Stromal cell of bone marrow (primary cell): ENCODE results near the gene MAFB.
A peak's percentile ranks its signal among the peaks of the same experiment; 100 is the strongest.

ENCODE experiments used
- DNase-seq: peaks from one replicate; pipeline ENCODE4 v3.0.0-alpha.2; 2012; ENCODE audit warnings: low read depth

MAFB gene

GRCh38 chr20:40702504-40702903, 13.5 kb upstream of the MAFB start:
- no peak for DNase-seq

DNA sequence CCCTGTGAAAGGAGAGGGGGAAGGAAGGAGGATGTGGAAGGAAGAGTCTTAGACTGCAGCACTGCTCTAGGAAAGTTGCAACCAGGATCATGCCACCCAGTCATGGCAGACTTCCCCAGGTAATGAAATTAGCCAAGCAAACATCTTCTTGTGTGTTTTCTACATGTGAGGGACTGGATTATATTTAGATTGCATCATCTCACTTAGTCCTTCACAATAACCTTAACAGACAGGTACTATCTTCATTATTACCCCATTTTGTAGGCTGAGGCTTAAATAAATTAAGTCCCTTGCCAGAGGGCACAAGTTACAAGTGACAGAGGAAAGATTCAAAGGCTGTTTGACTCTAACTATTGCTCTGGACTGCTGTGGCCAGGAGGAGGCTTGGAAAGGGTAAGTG, 9.7 kb upstream of the MAFB start:
- DNase-seq = no peak

- no peak for DNase-seq
Measured at GRCh38 chr20:40698281-40698680, 9.2 kb upstream of the MAFB start.

DNA sequence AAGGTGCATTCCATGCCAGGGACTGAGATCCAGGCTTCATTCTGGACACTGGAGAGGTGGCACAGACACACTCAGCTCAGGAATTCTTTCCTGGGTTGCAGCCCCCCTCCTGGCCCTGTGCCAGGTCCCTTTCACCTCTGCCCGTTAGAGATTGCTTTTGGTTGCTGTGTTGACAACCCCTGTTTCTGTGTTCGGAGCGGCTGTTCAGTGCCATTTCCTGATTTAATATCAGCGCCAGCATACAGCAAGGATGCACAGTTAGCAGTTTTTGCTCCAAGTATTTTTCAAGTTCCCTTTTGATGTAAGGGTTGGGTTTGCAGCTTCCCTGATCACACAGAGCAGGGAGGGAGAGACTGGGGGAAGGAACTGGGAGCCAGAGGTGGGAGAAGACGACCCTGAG, 8.5 kb upstream of the MAFB start:
- no peak for DNase-seq

- no peak for DNase-seq
Measured at GRCh38 chr20:40695214-40695613, 6.2 kb upstream of the MAFB start.

- DNase-seq = no peak
Measured at GRCh38 chr20:40694246-40694645, 5.2 kb upstream of the MAFB start.

DNA sequence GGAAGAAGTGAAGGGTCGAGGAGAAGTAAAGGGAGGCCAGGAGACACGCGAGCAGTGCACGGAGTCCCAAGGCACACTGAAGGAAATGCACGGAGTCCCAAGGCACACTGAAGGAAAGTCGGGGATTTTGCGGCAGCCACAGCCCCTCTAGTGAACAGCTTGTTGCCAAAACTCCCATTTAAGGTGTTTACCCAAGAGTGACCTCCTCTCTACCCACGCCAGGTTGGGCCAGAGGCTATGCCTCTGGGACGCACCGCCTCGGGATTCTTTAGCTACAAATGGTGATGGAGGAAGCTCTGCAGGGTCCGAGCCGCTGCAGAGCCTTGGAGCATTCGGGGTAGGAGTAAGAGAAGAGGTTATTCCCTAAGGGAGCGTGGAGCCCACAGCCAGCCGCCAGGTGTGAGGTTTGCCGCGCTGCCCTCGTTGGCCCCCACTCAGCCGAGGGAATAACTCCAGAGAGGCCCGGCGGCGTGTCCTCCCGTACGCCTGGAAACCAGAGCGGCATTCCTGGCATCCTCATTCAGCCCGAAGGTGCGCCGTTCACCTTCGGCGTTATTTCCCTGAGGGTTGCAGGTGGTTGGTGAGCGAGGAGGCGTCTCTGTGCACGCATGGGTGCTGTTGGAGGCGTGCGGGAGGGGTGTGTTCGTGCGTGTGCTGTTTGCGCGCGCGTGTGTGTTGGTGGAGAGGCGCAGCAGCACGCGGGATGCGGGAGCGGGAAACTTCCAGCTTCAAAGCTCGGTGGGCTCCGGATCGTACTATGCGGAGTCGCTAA, 3.4 kb upstream of the MAFB start:
- DNase-seq = no peak

- no peak for DNase-seq
Measured at GRCh38 chr20:40691566-40692239, 2.7 kb upstream of the MAFB start.

DNA sequence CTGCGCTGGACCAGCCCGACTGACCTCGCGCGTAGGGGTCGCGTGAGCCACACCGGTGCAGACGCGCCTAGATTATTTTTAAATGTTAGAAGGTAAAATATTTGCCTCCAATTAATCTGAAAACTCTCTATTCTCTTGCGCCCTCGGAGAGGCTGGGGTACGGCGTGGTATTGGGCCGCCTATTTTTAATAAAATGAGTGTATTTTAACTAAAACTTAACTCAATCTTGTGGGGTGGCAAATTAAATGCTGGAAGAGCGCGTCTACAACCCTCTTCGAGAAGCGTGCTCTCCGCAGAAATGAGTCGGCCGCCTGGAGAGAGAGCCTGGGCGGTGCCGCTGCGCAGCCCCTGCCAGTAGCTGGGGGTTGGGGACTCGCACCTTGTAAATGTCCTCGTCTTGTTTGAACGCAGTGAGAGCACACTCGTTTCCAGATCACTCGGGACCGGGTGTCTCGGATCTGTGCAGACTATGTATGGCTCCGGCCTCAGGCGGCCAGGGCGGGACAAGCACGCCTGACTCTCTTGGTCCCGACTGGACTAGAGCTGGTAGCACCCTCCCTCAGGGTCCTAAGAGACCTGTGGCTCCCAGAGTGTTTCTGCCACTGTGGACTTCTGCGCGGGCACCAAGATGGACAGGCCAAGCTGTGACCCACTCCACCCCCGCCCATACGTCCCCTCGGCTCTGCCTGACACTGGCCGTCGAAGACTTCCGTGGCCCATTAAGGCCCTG, 2.0 kb upstream of the MAFB start:
- DNase-seq = no peak

- DNase-seq = peak; percentile 87
Measured at GRCh38 chr20:40689943-40690835, 1.2 kb upstream of the MAFB start.

GRCh38 chr20:40688129-40689099, 622 bp downstream of the MAFB start:
- DNase-seq = no peak

DNA sequence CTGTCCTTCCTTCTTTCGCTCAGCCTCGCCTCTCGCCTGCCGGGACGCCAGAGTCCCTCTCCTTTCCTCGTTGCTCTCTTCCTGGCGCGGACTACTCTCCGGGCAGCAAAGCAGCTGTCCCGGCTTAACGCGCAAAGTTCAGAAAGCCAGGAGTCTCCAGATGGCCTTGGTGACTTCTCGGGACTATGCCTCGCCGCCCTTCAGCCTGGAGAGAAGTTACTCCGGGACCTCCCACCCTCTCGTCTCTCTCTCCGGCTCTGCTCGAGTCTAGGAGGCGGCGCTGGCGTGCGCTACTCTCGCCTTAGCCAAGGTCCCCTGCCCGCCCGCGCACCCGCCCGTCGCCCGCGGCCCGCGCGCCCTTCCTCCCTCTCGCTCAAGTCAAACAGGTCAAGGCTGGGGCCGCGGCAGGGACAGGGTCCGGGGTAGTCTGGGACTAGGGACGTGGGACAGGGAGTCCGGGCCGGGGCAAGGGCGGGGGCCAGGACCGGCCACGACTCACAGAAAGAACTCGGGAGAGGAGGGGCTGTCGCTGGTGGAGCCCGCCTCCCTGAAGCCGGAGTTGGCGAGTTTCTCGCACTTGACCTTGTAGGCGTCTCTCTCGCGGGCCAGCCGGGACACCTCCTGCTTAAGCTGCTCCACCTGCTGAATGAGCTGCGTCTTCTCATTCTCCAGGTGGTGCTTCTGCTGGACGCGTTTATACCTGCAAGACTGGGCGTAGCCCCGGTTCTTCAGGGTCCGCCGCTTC, 1.5 kb downstream of the MAFB start:
- no peak for DNase-seq

GRCh38 chr20:40686893-40687292, 2.1 kb downstream of the MAFB start:
- DNase-seq = no peak

GRCh38 chr20:40686434-40686882, 2.6 kb downstream of the MAFB start:
- no peak for DNase-seq

GRCh38 chr20:40685349-40685748, 3.7 kb downstream of the MAFB start:
- no peak for DNase-seq

GRCh38 chr20:40683894-40684268, 5.2 kb downstream of the MAFB start:
- no peak for DNase-seq

GRCh38 chr20:40683221-40683893, 5.7 kb downstream of the MAFB start:
- no peak for DNase-seq

- DNase-seq = peak; percentile 33
Measured at GRCh38 chr20:40682104-40682981, 6.7 kb downstream of the MAFB start.
